GM18868 (cell line): ENCODE results near the gene AMBP.
"Not testable (repeated sequence)": the region's sequence is repeated elsewhere in the genome, so short reads cannot be mapped to it uniquely, and the experiment has no call there.

Source experiments
- ATAC-seq: cut with Tn5 transposase; IDR thresholded peaks from one replicate; pipeline ENCODE4 v1.9.1; 2021; ENCODE audit warnings: mild to moderate bottlenecking, moderate library complexity; ENCODE audit not compliant: unreplicated experiment

Gene AMBP

DNA sequence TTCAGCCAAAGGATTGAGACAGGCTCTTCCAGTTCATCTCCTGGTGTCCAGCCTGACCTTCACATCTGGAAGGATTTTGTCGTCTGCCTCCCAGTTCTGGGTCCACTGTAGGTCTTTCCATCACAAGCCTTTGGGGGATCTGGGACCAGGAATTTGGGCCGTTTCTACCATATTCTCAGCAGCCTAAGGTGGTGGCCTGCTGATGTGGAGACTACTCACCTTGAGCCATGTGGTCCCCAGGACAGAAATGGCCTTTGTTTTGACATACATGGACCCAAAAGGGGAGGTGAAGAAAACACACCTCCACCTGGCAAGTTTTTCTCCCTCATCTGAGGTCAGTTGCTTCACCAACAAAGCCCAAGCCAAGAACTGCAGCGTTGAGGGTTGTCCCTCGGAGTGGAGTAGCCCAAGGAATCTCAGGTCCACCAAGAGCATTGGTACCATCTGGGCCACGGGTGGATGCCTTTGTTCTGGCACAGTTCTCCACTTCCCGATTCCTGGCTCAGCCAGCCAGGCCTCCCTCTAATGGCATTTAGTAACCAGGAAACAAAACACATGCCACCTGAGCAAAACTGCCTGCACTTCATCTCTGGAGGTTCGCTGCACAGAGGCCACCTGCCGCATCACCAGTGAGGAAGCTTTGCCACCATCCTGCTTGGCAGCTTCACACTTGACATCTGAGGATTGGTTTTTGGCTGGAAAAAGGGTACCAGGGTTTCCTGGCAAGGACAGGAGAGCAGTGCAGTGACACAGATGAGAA lies 24.7 kb downstream of the AMBP start:
- ATAC-seq = no peak

DNA sequence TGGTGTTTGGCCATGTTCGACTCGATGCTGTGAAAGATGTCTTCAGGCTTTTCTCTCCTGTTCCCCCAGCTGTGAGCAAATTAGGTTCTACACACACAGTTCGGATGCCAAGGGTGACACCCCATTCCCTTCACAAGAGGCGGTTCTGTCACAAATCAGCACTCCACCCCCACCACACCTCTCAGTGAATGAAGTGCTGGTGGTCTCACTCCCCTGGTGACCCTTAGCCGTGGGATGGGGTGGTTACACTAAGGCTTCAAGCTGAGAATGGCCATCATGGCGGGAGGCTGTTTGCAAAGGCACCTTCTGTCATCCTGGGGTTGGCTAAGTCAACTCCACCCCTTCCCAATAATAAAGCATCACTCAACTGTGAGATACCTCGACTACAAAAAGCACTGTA lies 26.4 kb downstream of the AMBP start:
- ATAC-seq = no peak

DNA sequence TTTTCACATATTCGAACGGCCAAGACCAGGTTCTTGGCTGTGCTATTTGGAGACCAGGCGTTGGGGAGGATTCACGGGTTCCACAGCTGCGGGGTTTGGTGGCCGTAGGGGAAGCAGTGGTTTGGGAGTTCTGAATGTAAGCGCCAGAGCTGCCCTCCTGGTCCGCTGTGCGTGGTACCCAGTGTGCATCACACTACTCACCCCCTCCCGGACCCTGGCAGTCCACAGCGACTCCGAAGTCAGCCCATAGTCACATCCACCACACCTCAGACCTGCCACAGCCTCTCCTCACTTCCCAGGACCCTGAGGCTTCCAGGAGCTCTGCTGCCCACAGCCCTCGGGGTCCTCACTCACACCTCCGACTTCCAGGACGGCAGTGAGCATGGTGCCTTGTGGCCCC lies 26.8 kb downstream of the AMBP start:
- ATAC-seq = no peak

DNA sequence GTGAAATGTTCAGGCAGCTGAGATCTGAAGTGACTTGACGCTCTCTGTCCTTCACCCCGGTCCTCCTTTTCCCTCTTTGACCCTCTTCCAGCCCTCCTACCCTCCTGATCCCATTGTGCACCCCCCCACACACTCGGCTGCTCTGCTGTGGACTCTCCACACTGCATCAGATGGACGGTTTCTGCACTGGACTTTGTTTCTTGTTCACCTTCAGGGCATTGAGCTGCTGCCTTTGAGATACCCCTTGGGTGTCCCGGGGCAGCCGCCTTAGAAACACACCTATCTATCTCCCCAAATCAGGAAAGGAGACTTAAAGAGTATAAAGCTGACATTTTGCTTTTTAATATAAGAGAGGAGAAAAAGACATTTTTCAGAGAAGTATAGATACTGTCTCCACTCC lies 27.5 kb downstream of the AMBP start:
- ATAC-seq = no peak

DNA sequence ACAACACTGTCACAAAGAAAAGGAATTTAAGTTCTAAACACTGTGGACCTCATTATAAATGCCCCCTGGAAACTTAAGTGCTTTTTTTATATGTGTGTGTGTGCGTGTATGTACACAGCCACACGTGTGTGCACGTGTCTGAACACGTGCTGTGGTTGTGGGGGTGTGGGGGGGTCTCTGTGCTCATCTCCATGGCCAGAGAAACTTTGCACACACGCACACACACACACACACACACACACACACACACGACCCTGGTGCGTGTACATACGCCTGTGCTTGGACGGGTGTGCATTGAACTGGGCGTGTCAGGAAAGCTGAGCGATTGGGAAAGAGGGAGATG lies 27.9 kb downstream of the AMBP start:
- ATAC-seq = no peak

DNA sequence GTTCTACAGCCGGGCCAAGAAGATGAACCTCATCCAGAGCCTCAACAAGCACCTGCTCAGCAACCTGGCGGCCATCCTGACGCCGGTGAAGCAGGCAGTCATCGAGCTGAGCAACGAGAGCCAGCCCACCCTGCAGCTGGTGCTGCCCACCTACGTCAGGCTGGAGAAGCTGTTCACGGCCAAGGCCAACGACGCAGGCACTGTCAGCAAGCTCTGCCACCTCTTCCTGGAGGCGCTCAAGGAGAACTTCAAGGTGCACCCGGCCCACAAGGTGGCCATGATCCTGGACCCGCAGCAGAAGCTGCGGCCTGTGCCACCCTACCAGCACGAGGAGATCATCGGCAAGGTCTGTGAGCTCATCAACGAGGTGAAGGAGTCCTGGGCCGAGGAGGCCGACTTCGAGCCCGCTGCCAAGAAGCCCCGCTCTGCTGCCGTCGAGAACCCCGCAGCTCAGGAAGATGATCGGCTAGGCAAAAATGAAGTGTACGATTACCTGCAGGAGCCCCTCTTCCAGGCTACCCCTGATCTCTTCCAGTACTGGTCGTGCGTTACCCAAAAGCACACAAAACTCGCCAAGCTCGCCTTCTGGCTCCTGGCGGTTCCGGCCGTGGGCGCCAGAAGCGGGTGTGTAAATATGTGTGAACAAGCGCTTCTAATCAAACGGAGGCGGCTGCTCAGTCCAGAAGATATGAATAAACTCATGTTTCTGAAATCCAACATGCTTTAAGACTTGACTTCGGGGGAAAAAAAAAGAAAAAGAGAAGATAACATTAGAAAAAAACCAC lies 28.5 kb downstream of the AMBP start:
- ATAC-seq = no peak

DNA sequence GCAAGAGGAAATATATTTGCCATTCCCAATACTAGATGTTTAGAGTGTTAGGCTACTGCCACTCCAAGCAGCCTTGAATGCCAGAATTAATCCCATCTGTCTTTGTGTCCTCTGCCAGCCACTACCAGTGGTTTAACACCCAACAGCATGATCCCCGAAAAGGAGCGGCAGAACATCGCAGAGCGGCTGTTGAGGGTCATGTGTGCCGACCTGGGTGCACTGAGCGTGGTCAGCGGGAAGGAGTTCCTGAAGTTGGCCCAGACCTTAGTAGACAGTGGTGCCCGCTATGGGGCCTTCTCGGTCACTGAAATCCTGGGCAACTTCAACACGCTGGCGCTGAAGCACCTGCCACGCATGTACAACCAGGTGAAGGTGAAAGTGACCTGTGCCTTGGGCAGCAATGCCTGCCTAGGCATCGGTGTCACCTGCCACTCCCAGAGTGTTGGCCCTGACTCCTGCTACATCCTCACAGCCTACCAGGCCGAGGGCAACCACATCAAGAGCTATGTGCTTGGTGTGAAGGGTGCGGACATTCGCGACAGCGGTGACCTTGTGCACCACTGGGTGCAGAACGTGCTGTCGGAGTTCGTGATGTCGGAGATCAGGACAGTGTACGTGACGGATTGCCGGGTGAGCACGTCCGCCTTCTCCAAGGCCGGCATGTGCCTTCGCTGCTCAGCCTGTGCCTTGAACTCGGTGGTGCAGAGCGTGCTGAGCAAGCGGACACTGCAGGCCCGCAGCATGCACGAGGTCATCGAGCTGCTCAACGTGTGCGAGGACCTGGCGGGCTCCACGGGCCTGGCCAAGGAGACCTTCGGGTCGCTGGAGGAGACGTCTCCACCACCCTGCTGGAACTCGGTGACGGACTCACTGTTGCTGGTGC lies 29.3 kb downstream of the AMBP start:
- no peak for ATAC-seq

DNA sequence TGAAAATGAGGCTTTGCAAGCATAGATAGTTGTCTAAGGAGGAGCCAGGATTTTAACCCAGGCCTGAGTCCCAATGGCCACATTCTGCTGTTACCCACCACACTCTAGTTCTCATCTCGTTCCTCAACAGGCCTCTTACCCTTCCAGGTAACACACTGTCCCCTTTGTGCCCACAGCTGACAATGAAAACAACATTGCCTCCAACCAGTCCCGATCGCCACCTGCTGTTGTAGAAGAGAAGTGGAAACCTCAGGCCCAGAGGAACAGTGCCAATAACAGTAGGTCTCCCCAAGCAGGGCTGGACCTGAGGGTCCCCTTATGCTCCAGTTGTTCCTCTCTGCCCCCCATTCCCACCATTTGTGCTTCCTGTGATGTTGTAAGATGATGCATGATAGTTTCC lies 30.4 kb downstream of the AMBP start:
- no peak for ATAC-seq

DNA sequence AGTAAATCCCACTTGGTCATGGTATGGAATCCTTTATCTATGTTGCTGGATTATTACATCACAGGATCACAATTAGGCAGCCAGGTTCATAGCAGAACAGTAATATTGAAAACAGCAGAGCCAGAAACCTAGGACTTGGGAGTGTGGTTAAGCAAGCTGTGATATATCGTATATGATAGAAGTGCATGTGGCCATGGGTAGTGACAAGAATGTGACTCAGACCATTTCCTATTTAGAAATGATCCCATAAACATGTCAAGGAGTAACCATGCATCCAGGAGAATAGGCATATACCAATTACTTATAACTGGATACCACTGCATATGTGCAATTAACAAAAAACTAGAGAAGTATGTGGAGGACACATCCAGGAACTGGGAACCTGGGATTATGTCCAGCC lies 31.2 kb downstream of the AMBP start:
- ATAC-seq = no peak

DNA sequence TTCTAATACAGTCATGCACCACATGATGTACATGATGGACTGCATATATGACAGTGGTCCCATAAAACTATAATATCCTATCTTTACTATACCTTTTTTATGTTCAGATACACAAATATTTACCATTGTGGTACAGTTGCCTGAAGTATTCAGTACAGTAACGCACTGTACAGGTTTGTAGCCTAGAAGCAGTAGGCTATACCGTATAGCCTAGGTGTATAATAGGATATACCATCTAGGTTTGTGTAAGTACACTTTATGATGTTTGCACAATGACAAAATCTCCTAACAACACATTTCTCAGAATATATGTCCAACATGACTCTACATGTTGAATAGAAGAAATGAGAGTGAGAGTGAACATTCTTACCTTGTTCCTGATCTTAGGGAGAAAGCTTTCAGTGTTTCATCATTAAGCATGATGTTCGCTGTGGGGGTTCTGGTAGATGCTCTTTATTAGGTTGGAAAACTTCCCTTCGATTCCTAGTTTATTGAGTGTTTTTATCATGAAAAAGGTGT lies 31.8 kb downstream of the AMBP start:
- no peak for ATAC-seq

DNA sequence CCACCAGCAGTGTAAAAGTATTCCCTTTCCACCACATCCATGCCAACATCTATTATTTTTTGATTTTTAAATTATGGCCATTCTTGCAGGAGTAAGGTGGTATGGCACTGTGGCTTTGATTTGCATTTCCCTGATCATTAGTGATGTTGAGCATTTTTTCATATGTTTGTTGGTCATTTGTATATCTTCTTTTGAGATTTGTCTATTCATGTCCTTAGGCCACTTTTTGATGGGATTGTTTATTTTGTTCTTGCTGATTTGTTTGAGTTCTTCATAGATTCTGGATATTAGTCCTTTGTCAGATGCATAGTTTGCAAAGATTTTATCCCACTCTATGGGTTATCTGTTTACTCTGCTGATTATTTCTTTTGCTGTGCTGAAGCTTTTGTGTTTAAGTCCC lies 34.4 kb downstream of the AMBP start:
- not testable (repeated sequence) for ATAC-seq

DNA sequence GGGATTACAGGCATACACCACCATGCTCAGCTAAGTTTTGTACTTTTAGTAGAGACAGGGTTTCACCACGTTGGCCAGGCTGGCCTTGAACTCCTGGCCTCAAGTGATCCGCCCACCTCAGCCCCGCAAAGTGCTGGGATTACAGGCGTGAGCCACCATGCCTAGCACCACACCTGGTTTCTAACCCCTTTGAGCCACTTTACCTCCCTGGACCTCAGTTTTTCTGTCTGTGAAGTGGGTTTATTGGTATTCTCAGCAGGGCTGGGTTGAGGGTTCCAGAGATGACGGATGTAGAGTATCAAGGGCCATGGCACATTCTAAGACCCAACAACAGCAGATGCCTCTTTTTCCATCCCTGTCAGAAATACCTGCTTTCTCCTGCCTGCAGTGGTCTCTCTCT lies 38.6 kb downstream of the AMBP start:
- ATAC-seq = no peak

DNA sequence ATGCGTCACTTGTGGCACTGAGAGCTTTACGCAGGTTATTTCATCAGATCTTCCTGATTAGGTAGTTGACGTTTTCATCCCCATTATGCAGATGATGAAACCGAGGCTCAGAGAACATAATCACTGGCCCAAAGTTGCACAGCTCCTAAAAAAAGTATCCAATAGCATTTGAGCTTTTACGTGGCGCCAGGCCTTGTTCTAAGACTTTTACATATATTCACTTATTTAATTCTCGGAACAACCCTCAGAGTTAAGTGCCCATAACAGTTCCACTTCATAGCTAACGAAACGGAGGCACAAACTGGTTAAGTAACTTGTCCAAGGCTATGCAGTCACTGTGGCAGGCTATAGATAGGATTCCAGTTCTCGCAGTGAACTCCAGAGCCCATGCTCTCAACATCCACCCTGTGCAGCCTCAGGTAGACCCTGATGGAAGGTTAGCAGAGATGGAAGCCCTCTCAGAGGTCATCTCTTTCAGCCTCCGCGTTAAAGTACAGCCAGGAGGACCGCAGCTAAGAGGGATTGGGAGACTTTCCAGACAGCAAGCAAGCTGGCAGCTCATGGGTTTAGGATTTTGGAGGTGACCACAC lies 39.3 kb downstream of the AMBP start:
- ATAC-seq = no peak

DNA sequence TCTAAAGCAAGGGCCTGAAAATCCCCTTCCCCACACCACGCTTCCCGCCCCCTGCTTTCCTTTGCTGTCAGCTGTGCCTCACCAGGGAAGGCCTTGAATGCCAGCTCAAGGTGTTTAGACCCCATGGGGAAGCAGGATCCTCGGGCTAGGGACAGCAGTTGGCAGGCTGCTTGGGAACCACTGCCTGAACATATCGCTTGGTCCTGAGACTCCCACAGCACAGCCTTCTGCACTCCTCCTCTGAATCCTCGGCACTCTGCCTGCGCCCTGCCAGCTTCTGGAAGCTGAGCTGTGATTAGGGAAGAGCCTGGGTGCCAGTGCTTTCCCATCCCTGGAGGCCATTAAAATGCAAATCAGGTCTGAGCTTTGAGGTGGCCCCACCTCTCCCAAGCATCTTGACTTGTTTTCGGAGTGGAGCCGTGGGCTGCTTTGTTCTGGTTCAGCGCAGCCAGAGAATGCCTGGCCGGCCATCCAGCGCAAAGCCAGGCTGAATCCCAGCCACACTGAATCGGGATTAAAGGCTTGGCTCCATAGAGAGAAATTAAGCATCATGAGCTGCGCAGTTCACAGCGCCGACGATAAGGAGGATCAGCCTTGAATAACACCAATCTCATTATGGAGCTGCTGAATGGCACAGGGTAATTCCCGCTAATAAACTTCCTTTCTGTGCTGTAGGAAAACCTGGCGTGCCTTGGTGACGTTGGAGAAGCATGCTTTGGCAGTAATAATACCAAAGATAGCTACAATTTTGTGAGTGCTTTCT lies 40.0 kb downstream of the AMBP start:
- no peak for ATAC-seq

DNA sequence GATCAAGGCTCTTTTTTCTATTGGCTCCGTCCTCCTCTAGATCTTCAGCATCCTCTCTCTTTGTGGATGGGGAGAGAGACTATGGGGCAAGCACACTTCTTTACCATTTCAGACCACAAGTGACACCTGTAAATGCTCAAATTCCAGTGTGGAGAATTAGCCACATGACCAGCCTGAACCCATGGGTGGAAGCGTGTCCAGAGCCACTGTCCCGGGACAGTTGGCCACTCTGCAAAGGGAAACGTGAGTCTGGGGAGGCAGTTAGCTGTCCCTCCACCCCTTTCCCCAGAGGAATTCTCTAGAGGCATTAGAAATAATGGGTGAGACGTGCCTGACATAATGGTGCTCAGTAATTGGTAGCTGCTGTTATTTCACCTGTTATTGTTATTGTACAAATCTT lies 40.9 kb downstream of the AMBP start:
- ATAC-seq = no peak

DNA sequence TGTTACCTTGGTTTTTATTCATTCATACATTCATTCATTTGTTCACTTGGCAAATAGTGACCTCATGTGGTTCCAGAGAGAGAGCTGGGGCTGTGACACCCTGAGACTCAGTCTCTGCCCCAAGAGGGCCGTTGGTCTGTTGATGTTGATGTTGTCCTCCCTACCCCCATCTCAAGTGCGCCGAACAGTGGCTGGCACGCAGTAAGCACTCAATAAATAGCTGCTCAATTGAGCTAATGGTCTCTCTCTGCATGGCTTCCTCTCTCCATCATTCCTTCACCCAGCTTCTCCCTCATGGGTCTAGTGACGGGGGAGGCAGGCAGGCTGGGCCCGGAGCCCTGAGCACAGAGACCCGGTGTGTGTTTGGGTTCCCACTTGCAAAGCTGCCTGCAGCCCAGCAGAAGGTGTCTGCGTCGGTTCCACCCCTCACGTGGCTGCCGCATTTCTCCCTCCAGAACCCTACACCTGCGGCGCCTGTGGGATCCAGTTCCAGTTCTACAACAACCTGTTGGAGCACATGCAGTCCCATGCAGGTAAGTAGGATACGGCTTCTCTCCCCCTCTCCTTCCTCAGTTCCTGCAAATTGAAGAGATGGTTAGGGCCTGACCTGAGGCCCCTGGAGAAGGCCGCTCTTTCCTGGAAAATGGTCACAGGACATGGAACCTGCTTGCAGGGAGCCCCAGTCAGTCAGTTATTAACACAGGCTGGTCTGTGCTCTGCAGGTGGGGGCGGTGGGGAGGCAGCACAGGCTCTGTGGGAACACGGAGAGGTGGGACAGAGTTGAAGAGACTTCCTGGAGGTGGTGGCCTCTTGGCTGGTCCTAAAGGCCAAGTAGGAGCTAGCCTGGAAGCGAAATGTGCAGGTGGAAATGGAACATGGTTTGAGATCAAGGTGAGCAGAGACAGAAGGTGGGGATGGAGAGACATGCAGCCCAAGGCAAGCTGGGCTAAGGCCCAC lies 42.0 kb downstream of the AMBP start:
- ATAC-seq = no peak

DNA sequence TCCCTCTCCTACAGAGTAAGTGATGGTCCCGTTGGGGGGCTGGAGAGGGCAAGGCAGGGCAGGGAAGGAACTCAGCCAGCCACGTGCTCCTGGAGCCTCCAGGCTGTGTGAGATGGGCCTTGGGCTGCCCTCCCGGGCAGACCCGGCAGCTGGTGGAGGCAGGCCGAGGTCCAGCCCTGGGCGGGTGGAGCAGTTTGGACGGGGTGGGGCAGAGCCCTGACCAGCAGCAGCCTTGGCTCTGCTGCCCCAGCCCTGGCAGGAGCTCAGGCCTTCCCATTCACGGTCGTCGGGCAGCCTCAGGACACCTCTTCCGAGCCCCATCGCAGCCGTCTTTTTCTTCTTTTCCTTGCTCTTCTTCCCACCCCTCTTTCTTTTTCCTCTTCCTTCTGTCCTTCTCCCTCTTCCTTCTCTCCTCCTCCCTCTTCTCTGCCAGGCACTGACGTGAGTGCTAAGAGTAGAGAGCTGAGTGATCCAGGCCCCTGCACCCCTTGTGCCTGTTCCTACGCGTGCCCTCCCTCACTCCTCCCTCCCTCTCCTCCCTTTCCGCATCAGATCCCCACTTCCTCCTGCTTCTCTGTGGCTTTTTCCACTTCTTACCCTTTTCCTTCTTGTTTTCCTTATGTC lies 42.8 kb downstream of the AMBP start:
- ATAC-seq = no peak

DNA sequence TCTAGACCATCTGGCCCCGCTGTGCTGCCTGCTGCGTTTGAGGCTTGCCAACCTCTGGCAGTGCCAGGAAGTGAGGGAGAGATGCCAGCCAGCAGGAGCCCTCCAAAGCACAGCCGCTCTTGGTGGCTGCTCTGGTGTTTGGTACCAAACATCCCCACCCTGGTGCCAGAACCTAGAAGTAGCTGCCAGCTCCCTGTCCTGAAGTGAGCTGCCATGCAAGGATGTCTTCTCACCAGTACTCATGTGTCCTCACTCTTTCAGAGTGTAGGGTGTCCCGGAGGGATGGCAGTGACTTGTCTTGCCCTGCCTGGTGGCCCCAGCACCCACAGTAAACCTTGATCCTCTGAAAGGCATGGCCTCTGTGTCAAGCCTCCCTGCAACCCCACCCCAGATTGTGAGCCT lies 43.4 kb downstream of the AMBP start:
- no peak for ATAC-seq

DNA sequence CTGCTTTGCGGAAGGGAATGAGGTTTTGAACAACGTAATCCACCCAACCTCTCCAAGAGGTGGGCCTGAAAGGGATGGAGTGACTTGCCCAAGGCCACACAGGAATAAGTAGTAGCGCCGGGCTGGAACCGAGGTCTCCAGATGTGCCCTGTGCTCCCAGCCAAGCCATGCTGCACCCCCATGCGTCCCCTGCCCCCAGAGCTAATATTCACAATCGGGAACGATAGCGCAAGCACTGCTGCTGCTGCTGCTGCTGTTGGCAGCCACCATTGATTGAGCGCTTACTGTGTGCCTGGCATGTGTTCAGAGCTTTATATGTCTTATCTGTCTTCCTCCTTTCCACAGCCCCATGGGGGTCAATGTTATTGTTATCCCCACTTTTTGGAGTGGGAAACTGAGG lies 43.9 kb downstream of the AMBP start:
- ATAC-seq = no peak
